ENCODE data around the gene SNRNP200.
"Not testable (repeated sequence)": the region's sequence is repeated elsewhere in the genome, so short reads cannot be mapped to it uniquely, and the experiment has no call there.

The SNRNP200 gene

DNA sequence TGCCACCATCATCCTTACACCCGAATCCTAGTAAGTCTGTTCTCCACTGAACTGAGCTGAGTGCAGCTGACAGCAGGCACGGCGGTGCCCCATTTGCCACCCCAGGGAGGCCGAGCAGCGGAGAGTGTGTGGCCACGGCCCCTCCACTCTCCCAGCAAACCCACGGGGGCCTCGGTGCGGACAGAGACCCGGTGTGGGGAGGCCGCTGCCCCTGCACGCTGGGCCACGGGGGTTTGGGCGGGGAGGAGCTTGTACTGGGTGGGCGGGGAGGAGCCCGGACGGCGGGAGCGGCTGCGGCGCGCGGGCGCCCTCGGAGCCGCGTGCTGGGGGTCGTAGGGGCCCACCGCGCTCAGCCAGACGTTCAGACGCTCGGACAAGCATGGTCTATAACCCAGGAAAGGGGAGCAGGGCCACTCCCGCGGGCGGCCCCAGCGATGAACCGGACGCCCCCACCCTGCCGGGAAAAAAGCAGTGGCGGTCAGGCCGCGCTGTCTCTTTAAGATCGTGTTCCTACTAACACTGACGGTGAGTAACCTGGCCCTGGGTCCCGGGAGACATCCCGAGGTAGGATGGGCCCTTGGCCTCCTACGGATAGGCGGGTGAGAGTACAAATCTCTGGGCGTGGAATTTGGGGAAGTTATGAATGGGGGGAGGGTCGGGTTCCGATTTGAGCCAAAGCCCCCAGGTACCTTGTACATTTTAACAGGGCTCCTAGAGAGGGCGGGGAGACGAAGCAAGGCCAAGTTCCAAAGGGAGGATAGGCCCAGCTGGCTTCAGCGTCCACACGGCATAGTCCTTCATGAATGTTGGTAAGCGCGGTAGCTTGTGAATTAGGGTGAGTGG, 19.9 kb upstream of the SNRNP200 start, which contains the start of gene ITPRIPL1:
Gene ITPRIPL1, plus strand, starts transcription at position 277 of the 843 bp plus-strand sequence. Its CDS starts 523 bp downstream, at position 800.
- no peak for DNase-seq

DNA sequence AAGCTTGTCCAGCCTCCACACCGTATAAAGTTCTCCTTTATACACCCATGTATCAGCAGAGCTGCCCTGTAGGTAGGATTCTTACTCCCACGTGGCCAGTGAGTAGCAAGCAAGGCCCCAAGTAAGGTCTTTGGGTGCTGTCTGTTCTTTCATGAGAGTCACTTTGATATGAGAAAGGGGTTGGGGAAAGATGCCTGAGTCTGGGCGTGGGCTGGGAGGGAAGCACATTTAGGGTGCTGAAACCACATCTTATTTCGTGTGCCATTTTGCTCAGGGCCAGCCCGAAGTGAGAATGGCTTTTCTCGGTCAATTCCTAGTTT, 19.3 kb upstream of the SNRNP200 start:
- no peak for DNase-seq

- DNase-seq = no peak
Observed at GRCh38 chr2:96323849-96324248, 18.5 kb upstream of the SNRNP200 start.

DNA sequence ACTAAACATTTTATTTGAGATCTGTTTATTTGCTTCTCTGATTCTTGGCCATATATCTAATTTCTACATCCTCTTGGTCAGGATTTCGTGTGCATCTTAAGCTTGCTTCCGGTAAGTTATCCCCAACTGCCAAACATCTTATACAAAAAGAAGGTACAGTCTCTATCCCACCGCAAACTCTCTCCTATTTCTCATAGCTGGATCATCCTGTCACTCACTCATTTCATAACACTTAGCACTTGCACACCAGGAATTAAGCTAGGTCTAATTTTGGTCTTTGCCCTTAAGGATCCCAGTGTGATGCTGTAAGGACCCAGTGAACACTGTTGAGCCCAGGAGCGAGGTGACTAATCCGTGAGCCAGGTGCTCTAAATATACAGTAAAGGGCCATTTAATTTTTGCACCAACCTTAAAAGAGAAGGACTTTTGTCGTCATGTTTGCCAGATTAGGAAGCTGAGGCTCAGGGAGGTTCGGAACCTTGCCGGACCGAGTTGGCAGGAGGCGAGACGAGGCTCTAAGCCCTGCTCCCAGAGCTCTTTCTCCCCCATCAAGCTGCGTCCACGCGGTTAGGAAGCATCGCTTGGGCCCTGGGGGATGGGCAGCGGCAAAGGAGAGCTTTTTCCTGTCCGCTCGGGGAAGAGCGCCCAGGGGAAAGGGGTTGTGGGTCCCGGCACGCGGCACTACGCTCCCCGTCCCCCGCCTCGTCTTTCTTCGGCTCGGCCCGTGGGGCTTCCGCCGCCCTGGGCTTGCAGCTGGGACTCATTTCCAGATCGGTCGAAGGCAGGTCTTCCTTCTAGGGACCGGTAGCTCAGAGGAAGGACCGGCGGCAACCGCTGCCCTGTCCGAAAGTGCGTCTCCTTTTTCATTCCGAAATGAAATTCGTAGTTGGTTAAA, 15.6 kb upstream of the SNRNP200 start:
- no peak for DNase-seq

DNA sequence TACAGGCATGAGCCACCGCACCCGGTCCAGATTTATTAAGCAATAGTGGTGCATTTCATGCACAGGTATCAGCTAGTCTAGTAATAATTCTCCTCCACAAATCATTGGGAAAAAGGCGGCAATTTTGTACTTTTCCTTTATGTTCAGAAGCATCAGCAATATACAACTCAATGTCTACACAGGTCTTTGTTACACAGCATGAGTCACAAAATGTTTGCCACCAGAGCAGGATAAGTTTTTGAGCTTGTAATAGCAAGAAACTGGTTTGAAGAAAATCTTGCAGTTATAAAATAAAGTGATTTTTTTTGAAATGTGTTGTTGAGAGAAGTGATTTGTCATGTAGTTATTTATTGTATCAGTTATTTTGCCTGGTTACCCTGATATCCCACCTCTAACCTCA, 15.0 kb upstream of the SNRNP200 start:
- no peak for DNase-seq

GRCh38 chr2:96319396-96319795, 14.1 kb upstream of the SNRNP200 start:
- DNase-seq = no peak

DNA sequence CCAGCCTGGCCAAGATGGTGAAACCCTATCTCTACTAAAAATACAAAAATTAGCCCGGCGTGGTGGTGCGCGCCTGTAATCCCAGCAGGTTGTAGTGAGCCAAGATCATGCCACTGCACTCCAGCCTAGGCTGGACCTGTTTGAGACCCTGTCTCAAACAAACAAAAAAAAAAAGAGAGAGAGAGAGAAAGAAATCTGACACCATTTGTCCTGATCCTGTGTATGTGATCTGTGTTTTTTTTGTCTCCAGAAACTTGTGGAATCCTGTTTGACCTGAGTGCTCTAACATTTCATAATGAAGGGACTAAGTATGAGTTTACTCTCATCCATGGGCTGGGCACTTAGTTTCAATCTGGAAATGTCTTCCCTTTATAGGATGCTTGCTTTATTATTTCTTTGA, 13.4 kb upstream of the SNRNP200 start:
- no peak for DNase-seq

DNA sequence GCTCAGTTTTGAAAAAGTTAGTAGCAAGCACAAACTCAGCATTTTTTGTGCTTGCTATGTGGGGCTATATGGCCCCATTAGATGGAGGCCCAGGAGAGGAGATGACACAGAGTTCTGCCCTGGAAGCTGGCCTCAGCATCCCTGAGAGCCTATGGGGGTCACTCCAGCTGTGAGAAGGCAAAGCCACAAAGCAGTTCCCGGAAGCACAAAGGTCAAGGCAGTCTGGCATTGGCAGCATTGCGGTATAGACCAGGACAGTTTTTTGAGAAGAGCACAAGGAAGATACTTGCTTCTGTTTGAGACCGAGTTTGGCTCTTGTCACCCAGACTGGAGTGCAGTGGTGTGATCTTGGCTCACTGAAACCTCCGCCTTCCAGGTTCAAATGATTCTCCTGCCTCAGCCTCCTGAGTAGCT, 12.2 kb upstream of the SNRNP200 start:
- DNase-seq = no peak

GRCh38 chr2:96316999-96317398, 11.7 kb upstream of the SNRNP200 start:
- DNase-seq = no peak

- no peak for DNase-seq
Observed at GRCh38 chr2:96315400-96316071, 10.2 kb upstream of the SNRNP200 start.

- no peak for DNase-seq
Observed at GRCh38 chr2:96315005-96315399, 9.7 kb upstream of the SNRNP200 start.

DNA sequence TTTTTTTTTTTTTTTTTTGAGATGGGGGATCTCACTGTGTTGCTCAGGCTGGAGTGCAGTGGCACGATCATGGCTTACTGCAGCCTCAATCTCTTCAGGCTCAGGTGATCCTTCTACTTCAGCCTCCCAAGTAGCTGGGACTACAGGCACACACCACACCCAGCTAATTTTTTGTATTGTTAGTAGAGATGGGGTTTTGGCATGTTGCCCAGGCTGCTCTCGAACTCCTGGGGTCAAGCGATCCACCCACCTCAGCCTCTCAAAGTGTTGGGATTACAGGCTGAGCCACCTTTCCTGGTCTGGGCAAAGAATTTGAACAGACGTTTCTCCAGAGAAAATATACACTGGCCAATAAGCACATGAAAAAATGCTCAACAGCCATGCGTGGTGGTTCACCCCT, 2.9 kb upstream of the SNRNP200 start:
- no peak for DNase-seq

DNA sequence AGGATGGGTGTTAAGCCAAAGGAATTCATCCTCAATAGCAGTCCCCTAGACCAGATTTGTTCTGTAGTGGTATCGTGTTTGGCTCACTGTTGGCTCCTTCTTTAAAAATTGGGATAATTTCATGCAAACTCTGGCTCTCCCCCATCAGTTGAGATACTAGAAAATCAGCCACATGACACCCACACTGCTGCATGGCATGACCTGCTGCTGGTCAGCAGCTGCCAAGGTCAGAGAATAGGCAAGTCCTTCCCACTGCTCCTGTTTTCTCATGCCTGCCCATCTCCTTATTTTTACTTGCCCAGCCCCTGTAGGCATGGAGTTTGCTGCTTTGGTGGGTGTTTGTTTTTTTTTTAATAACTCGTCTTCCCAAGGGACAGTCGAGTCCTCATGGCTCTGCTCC, 1.0 kb upstream of the SNRNP200 start:
- no peak for DNase-seq

GRCh38 chr2:96305979-96306308, 598 bp upstream of the SNRNP200 start:
- DNase-seq = no peak

- no peak for DNase-seq
Observed at GRCh38 chr2:96304606-96305005, 740 bp downstream of the SNRNP200 start.

DNA sequence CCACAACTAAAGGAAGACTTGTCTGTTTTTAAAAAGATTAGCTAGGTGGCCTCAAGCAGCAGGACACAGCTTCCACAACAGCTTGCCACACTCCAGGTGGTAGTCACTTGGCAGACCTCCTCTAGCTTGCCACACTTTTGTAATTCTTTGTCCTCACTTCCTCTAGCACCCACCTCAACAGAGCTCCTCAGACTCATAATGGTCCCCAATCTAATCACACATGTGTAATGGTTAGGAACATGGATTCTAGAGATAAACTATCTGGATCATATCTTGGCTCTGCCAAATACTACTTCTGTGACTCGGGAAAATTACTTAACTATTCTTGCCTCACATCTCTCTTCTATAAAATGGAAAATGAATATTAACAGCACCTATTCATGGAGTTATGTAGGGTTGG, 3.5 kb downstream of the SNRNP200 start:
- no peak for DNase-seq

GRCh38 chr2:96296925-96297324, 8.4 kb downstream of the SNRNP200 start:
- no peak for DNase-seq

GRCh38 chr2:96294271-96294670, 11.1 kb downstream of the SNRNP200 start:
- not testable (repeated sequence) for DNase-seq

DNA sequence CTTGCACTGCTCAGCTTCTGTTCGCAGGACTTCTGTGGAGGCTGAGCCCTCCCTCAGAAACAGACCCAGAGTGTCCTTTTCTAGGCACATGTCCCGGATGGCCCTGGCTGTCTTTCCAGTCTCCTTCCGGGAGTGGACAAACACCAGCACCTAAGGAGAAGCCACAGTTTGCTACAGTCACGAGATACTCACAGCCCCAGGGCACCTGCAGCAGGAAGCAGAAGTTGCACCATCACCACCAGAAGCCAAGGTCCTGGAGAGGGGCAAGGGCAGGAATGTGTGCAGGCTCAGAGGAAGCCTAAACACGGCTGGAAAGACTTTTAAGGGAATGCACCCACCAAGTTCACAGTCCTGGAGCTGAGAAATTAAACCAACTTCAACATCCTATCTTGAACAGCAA, 13.6 kb downstream of the SNRNP200 start:
- DNase-seq = no peak

GRCh38 chr2:96287273-96287856, 18.0 kb downstream of the SNRNP200 start:
- no peak for DNase-seq

DNA sequence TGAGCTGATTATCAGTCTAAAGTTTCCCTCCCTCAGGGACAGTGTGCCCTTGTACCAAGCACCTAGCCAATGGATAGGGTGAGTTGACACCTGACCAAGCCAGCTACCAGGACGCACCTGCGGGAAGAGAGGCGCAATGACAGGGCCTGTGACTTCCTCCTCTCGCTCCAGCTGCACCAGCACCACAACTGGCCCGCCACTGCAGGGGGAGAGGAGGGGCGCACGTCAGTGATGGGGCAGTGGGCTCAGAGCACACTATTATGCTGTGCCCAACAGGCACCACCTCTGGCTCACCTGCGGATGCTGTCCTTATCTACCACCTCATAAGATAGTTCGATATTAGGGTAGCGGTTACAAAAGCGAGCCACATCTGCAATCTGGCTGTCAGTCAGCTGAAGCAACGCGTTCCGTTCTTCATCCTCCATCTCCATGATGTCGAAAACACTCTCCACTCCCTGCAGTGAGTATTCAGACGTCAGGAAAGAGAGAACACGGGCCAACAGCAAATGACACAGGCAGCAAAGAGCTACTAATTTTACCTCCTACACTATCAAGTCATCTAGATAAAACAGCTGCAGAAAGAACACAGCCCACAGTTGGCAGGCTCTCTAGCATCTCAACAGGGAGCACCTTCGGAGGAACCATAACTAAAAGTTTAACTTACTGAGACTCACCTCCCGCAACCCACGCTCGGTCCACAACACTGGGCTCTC, 28.4 kb downstream of the SNRNP200 start:
- DNase-seq = no peak

DNA sequence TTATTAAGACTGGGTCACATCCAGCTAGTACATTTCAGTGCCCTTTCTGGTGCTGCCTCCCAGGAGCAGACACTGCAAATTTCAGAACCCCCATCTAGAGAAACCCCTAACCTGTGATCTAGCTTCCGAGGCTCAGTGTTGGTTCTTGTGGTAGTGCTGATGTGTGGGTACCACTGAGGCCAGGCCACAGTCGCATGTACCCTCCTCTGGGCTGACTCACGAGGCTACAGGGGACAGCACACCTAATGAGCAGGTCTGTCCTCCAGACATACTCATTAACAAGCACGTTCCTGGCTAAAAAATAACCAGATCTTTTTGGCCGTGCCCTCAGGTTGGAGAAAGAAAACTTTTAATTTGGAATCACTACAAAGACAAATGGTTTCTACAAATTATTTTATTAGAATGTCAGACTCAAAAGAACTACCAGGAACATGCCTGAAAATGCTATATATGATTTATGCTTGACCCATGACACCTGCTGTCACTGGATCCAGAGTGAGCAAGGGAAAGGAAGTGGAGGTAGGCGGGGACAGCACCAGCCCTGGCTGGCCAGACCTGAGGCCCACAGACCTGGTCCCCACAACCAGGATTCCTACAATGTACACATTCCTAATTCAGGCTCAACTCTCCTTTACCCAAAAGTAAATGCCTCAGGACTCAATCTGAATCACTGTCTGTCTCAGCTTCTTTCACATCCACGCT, 30.8 kb downstream of the SNRNP200 start:
- DNase-seq = no peak
